GM18499 (cell line): ENCODE data around the gene IL1RAP.
"Not testable (repeated sequence)": the region's sequence is repeated elsewhere in the genome, so short reads cannot be mapped to it uniquely, and the experiment has no call there.

Source experiments
- ATAC-seq: cut with Tn5 transposase; IDR thresholded peaks from one replicate; pipeline ENCODE4 v1.9.1; 2021; ENCODE audit warnings: moderate number of reproducible peaks; ENCODE audit not compliant: insufficient read depth, unreplicated experiment

Gene IL1RAP

DNA sequence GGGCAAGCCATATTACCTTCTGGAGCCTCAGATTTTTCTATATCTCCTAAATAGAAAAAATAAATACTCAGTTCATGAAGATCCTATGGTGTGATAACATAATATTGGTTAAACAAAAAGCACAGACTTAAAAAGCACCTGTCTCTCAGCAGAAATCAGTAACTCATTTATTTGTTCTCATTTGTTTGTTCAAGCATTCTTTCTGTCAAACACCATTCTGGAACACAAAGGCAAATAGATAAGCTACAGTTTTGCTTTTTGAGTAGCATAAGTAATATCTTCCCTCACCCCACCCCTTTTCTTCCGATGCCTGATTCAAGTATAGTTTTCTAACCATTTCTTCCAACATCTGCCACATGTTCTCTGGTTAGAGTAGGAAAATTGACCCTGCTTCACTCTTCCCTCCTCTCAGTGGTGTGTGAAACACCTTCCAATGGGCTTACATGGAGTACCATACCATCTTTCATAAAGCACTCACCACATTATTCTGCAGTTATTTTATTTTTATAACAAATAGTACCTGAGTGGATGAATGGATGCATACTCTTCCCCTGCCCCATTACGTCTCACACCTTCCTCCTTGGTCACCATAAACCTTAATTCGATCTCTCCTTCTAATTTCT is 8.4 kb upstream of the IL1RAP start:
- ATAC-seq = no peak

DNA sequence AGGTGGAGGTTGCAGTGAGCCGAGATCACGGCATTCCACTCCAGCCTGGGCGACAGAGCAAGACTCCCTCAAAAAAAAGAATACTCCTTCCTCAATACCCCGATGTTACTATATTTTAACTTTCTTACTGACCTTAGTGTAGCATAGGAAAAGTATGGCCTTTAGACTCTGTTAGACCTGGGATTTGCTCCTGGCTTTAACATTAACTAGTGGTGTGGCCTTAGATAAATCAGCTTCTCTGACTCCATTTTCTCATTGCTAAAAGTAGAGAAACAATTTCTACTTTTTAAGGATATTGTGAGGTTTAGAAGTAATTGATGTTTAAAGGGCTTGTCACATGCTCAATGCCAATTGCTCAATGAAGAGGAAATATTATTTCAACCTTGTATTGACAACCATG is 7.6 kb upstream of the IL1RAP start:
- no peak for ATAC-seq

DNA sequence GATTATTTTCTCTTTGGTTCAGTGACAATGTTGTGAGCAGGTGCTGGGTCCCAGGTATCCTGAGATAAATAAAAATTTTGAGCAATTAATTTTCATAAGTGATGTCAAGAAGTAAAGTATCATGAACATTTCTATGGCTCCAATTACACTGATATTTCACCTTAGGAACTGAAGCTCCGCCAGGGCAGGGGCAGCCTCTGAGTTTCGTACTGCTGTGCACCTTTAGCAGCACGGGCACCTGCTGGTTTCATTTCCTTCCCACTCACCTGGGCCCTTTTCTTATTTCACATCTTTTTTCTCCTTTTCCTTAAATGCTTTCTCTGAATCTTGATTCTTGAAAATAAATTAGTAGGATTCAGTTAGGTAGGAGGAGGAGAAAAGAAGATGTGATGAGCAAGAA is 1.2 kb upstream of the IL1RAP start:
- no peak for ATAC-seq

DNA sequence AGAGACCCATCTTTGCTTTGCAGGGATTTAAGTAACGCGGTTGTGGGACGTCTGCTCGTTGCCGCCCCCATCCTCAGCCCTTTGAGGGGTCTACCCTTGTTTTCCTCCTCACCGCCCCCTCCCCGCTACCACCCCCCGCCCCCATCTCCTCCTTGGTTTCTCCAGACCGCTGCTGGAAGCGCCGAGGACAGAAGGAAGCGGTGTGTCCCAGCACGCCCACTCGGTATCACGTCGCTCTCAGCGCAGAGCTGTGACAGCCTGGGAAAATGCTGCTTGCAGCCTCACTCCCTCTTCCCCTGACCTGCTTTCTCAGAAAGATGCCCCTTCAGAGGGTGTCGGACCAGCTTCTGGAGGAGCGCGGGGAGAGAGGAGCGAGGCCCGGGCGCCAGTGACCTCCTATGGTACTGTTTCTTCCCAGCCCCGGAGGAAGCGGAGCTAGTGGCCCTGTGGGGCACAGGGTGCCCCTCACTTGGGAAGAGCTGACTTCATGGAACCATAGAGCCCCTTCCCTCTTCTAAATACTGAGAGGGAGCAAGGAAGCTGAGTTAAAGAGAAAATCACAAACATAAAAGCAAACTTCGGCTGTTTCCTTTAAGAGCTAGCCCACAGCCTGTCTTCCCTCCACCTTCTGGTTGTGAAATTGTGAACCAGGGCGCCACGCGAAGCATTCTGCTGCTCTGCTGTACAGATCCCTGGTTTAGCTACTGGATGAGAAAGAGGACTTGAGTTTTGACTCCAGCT is 698 bp downstream of the IL1RAP start:
- ATAC-seq = no peak

DNA sequence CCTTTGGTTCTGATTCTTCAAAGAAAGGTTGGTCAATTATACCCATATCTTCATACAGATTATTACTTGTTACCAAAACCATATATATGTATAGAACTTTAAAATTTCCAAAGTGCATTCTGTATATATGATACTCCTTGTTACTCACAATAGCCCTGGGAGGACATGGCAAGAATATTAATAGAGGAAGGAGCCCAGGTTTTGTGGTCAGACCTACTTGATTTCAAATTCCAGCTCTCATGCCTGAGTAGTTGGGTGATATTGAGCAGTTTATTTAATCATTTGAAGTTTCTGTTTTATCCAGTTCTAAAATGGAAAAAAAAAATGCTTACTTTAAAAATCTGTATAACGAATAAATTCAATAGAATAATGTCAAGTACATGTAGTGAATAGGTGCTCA is 2.5 kb downstream of the IL1RAP start:
- no peak for ATAC-seq

DNA sequence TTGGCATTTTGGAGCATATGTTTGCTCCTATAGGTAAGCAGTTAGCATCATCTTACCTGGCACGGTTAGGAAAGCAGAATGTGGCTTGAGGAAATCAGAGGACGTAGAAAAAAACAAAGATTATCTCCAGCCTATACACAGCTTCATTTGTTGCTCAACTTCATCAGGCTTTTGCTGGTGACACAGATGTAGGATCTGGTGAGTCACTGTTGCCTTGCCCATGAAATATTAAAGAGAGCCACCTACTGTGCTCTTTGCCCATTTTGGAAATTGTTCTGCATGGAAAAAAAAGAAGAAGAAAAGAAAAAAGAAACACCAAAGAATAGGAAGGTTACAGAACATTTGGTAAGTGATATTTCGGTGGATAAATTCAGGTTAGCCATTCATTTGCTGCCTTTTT is 3.8 kb downstream of the IL1RAP start:
- no peak for ATAC-seq

DNA sequence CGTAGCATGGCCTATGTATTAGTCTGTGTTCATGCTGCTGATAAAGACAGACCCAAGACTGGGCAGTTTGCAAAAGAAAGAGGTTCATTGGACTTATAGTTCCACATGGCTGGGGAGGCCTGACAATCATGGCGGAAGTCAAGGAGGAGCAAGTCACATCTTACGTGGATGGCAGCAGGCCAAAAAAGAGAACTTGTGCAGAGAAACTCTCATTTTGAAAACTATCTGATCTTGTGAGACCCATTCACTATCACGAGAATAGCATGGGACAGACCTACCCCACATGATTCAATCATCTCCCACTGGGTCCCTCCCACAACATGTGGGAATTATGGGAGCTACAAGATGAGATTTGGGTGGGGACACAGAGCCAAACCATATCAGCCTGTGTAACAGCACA is 4.6 kb downstream of the IL1RAP start:
- ATAC-seq = not testable (repeated sequence)

DNA sequence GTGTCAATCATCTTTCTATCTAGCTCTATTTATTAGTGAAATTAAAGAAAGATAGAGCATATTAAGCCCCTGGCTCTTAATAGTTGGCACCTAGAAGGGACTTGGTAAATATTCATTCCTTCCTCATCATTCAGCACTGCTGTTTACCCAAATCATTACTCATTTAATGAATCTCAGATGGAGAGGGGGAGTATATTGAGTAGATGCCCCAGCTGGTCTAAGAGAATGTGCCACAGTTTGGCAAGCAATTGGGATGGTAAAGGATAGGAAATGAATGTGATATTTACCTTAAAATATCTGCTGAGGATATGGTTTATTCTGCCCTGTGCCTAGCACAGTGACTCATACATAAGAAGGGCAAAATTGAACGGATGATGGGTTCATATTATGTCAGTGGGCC is 6.0 kb downstream of the IL1RAP start:
- ATAC-seq = no peak

DNA sequence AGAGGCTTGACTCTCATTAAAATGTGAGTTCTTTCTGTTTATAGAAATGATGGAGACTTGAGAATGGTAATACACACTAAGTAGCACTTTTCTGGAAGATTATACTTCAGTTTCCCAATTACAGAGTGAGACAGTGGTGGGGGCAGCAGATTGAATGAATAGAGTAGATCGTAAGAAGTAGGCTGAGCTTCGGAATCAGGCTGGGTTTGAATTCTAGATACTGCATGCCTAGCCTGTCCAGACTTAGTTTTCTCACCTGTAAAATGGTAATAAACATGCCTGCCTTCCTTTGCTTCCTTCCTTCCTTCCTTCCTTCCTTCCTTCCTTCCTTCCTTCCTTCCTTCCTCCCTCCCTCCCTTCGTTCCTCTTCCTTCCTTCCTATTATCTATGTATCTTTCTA is 8.1 kb downstream of the IL1RAP start:
- no peak for ATAC-seq

DNA sequence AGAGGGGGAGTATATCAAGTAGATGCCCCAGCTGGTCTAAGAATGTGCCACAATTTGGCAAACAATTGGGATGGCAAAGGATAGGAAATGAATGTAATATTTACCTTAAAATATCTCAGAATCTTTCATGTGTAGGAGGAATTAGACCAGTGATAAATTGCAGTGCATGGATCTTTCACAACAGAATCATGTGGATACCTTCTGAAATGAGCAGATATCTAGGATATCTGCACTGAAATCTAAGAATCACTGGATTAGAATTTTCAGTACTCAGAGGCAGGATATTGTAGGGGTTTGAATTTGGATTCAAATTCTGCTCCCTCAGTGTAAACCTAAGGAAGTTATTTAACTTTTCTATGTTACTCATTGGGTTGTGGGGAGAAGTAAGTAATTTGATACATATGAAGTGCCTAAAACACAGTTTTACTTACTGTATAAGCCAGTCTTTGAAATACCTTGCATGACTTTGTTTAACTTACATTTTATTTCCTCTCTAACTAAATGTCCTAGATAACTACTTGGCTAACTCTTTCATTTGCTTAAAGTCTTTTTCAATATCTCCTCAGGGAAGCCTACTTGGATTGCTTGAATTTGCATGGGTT is 8.8 kb downstream of the IL1RAP start:
- ATAC-seq = no peak

DNA sequence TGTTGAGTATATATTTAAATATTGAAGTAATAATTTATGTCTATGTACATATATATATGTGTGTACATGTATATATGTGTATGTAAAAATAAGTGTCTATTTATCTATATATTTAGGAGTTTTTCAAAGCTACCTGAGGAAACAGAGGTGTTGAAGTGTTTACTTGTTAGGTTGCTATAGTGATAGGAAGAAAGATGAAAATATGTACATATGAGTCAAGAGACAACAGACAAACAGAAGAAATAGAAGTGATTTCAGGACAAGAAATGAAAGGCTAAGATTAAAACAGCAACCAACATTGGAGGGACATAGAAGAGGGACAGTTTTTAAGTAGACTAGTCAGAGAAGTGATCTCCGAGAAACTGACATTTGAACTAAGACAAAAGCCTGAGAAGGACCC is 11.1 kb downstream of the IL1RAP start:
- no peak for ATAC-seq

DNA sequence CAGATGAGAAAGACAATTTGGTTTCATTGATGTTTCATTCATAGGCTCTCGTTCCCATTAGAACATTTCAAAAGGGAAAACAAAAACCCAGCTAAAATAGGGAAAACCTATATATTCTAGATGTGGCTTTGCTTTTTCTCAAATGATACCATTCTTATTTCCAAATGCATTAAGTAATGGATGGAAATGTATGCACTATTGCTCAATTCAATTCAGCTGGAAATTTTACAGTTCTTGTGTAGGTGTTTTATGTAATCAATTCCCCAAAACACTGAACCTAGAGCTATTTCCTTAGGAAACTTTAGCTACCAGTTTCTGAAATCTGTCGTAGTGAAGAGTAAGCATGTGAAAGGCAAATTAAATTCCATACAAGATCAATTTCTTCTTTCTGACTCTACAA is 11.7 kb downstream of the IL1RAP start:
- no peak for ATAC-seq

DNA sequence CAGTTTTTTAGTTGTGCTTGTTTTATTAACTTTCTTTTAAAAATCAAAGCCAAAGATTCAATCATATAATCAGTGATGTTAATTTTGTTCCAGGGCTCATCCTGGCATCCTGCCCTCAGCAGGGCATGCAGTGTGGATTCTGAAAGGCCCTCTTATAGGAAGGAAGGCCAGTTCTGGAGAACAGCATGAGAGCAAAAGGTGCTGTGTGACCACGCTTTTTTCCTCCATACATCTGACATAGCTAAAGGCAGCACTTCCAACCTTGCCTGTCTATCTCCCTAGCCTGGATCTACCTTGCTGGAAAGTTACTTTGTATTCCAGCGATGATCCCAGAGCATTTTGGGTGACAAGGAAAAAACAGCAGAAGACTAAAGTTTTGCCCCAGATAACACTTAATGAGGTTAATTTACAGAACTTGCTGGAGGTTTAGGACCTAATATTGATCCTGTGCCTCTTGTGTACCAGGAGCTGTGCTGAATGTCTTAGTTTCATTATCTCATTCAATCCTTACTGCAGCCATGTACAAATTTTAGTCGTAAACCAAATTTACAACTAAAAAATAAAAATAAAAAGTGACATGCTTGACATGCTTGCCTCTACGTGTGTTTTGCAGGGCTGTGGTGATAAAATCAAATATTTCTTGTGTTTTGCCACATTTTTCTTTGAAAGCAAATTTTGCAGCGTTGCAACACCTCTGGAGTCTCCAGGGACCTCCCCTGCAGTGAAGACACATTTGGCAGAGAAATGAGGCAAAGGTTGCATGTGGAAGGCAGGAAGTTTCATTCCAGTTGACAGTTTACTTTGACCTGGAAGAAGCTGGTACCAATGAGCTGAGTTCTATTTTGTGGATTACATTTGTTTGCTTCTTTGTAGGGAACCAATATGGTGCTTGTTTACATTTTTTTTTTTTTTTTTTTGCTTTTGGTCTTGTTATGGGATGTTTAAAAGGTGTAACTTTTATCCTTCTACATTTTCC is 13.2 kb downstream of the IL1RAP start:
- no peak for ATAC-seq

DNA sequence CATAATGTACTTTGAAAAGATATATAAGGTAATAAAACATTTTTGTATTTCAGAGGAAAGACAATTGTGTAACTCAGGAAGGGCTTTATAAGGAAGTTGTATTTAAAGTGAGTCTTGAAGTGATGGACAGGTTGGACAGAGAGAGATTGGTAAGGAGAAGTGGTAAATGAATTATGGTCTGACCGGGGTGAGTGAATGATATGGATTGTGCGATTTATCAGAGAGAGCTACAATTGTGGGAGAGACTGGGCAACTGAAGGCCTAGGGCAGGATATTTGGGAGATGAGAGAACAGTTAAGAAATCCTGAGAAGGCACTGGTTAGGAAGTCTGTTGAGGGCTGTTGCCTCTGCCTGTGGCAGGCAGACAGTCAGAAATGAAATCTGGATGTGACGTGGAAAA is 14.8 kb downstream of the IL1RAP start:
- ATAC-seq = no peak

DNA sequence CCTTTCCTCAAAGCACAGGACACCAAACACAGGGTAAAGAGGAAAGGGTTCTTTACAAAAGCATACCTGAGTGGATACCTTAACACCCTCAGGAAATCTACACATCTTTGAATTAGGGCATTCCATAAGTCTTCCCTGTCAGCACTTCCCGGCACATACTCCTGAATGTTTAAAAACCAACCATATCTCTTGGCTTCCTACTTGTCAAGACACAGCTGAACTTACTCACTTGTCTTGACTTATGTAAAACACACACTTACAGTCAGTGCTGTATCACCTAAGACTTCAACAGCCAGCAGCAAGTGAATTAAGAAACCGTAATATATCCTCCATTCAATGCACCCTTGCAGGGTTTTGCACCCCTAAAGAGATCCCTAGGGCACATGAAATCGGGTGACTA is 17.5 kb downstream of the IL1RAP start:
- no peak for ATAC-seq

DNA sequence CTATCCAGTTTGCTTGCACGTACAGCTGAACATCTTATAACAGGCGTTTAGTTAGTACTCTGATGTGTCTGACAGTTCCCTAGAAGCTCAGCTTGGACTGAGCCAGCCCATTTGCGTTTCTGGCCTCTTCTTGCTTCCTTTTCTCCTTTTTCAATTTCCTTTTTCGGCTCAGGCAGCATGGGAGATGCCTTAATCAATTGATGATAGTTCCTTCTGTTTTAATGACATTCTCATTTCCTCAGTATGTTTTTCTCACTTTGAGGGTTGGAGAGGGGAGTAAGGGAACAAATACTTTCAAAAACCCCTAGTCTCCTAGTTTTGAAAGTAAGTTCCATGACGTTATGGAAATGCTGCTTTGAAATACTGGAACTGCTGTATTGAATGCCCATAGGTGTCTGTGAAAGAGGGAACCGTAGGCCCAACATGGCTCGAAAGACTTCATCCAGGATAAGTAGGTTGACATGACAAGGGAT is 18.9 kb downstream of the IL1RAP start:
- no peak for ATAC-seq

DNA sequence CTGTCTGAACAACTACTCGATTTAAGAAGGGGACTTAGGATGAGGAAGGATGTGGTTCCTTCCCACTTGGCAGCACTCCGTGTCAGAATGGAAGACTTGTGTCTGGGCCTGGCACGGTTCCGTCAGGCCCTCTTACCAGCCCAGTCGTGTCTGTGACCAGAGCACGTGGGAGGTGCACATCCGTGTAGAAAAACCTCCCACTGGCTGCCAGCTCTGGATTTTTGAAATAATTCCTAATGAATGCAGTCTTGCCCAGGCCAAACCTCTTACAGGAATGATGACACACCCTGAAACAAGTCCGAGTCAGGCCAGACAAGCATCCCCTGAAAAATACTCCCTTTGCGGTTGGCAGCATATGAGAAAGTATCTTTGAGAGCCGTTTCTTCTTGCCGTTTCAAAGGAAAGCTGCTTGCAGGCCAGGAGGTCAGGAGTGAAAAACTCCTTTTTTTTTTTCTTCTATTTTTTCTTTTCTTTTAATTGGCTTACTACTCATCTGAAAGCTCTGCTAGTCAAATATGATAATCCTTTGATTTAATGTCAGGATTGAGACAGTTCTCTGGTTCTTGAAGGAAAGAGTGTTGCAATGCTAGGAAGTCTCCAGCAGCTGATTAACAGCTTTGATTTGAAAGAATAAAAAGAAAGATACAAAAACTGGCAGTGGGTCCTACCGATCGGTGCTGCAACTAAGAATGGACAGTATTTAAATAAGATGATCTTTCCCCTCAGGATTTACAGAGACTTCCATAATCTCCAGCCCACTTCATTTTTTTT is 19.8 kb downstream of the IL1RAP start:
- no peak for ATAC-seq

DNA sequence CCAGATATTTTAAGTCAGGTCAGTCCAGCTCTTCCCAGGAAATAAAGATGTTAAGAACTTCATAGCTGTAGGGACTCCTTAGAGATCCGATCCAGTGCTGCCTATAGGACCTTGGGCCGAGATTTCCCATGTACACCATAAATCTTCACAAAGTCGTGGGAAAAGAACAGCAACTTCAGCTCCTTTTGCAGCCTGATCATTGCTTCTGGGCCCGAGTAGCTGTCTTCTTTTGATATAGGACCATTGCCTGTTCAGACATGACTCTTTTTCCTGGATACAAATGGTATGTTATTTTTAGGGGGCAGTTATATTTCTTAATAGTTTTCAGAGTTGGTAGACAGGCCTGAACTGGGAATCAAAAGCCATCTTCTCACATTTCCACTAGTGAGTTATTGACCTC is 20.5 kb downstream of the IL1RAP start:
- no peak for ATAC-seq

DNA sequence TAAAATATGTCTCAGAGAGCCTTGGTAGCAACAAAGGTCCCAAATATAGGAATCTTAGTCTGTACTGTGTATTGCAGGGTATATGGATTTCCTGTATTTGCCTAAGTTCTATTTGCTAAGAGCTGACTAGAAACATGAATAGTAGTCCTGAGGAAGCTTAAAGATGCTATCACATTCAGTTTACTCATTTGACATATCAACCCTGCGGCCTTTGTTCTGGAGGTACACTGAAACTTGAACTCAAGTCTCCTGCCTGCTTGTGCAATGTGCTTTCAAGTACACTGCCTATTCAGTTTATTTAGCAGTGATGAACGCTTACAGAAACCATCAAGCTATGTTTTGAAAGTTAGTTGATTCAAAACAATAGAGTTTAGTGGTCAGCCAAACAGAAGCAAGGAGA is 21.1 kb downstream of the IL1RAP start:
- no peak for ATAC-seq

DNA sequence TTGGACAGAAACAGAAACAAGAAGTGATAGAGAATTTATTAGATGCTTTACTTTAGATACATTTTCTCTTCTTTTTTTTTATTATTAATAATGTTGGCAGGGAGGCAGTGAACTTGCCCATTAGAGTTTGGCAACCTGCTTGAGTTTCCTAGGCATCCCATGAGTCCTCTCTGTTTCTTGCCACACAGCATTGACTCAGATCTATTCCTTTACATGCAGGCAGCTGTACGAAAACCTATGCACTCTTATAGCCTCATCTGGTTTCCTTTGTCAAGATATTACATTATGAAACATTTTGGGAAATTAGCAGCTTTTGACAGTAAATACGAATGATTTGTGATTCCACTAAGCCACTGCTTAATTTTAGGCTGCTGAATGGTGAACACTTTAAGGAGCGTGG is 23.3 kb downstream of the IL1RAP start:
- no peak for ATAC-seq
